WTC11 (cell line): Measurements from ENCODE around the gene SETD3. TPM values are rescaled to one million over a fixed set of nuclear protein-coding genes. Genes with fewer than 3 reads are reported as not detected.

Experiments used
- ATAC-seq: fragments of 200-7000 bp; cut with Tn5 transposase; 2 replicates; pipeline ENCODE4 v1.10.0; 2021; ENCODE audit warnings: mild to moderate bottlenecking, moderate library complexity
- CTCF ChIA-PET: fragments of 300-600 bp; sonication (Branson Sonifier 250); formaldehyde crosslinking; loops from one replicate; lab custom pipeline; 2021; ENCODE audit warnings: antibody characterized with exemption; lab: Charles Lee
- POLR2A ChIA-PET: fragments of 350-600 bp; sonication (Branson Sonifier 250); formaldehyde crosslinking; loops from one replicate; lab custom pipeline; 2021; ENCODE audit warnings: antibody characterized with exemption; lab: Charles Lee
- DNase-seq: peaks from one replicate; pipeline ENCODE4 v3.0.0; 2021; ENCODE audit warnings: low spot score
- H3K27ac Mint-ChIP-seq: 2 replicates; pipeline ENCODE4 v1.8.0; 2021; ENCODE audit warnings: mixed read lengths
- H3K27me3 Mint-ChIP-seq: 2 replicates; pipeline ENCODE4 v1.8.0; 2021; ENCODE audit warnings: low read depth, mild to moderate bottlenecking, moderate library complexity, mixed read lengths
- H3K36me3 Mint-ChIP-seq: 2 replicates; pipeline ENCODE4 v1.8.0; 2021; ENCODE audit warnings: mixed read lengths
- H3K4me1 Mint-ChIP-seq: 2 replicates; pipeline ENCODE4 v1.8.0; 2022; ENCODE audit warnings: mixed read lengths
- H3K4me3 Mint-ChIP-seq: 2 replicates; pipeline ENCODE4 v1.8.0; 2021; ENCODE audit warnings: mild to moderate bottlenecking, moderate library complexity, mixed read lengths
- H3K9me3 Mint-ChIP-seq: 2 replicates; pipeline ENCODE4 v1.8.0; 2021; ENCODE audit warnings: mixed read lengths
- AFF4 ChIP-seq: sonication (generic); formaldehyde crosslinking; IDR thresholded peaks from 2 replicates; pipeline ENCODE4 v1.8.1; 2023; ENCODE audit warnings: mild to moderate bottlenecking, missing genetic modification reagents, borderline replicate concordance
- AR ChIP-seq: fragments of 250-450 bp; sonication (Bioruptor Pico); IDR thresholded peaks from 2 replicates; pipeline ENCODE4 v1.9.0; 2021; ENCODE audit warnings: mild to moderate bottlenecking
- ERG ChIP-seq: fragments of 250-450 bp; sonication (Bioruptor Pico); IDR thresholded peaks from 2 replicates; pipeline ENCODE4 v1.8.0; 2021; ENCODE audit warnings: mild to moderate bottlenecking
- JAZF1 ChIP-seq: fragments of 250-450 bp; sonication (Bioruptor Pico); IDR thresholded peaks from 2 replicates; pipeline ENCODE4 v1.9.0; 2021; ENCODE audit warnings: moderate library complexity, mild to moderate bottlenecking, inconsistent platforms
- KAT7 ChIP-seq: sonication (generic); formaldehyde crosslinking; IDR thresholded peaks from 2 replicates; pipeline ENCODE4 v1.8.1; 2023; ENCODE audit warnings: missing genetic modification reagents, mild to moderate bottlenecking, borderline replicate concordance
- MXD4 ChIP-seq: fragments of 250-450 bp; sonication (Bioruptor Pico); IDR thresholded peaks from 2 replicates; pipeline ENCODE4 v1.8.0; 2021; ENCODE audit warnings: mild to moderate bottlenecking, moderate library complexity, borderline replicate concordance
- NFATC4 ChIP-seq: fragments of 250-450 bp; sonication (Bioruptor Pico); IDR thresholded peaks from 2 replicates; pipeline ENCODE4 v1.9.0; 2021; ENCODE audit warnings: mild to moderate bottlenecking
- NFE2L1 ChIP-seq: sonication (generic); formaldehyde crosslinking; IDR thresholded peaks from 2 replicates; pipeline ENCODE4 v1.8.1; 2023; ENCODE audit warnings: missing genetic modification reagents
- NR2C2 ChIP-seq: sonication (generic); formaldehyde crosslinking; IDR thresholded peaks from 2 replicates; pipeline ENCODE4 v1.8.0; 2022; ENCODE audit warnings: mild to moderate bottlenecking, missing genetic modification reagents
- RELA ChIP-seq: sonication (generic); formaldehyde crosslinking; IDR thresholded peaks from 2 replicates; pipeline ENCODE4 v1.8.1; 2022; ENCODE audit warnings: missing genetic modification reagents, mild to moderate bottlenecking, borderline replicate concordance
- TEAD1 ChIP-seq: sonication (generic); formaldehyde crosslinking; IDR thresholded peaks from 2 replicates; pipeline ENCODE4 v1.8.0; 2022; ENCODE audit warnings: mild to moderate bottlenecking, missing genetic modification reagents
- USF1 ChIP-seq: sonication (generic); formaldehyde crosslinking; IDR thresholded peaks from 2 replicates; pipeline ENCODE4 v1.8.0; 2022; ENCODE audit warnings: mild to moderate bottlenecking, missing genetic modification reagents
- ZBTB43 ChIP-seq: sonication (generic); formaldehyde crosslinking; IDR thresholded peaks from 2 replicates; pipeline ENCODE4 v1.8.1; 2023; ENCODE audit warnings: mild to moderate bottlenecking, missing genetic modification reagents
- ZMAT4 ChIP-seq: fragments of 250-450 bp; sonication (Bioruptor Pico); IDR thresholded peaks from 2 replicates; pipeline ENCODE4 v1.9.0; 2021; ENCODE audit warnings: mild to moderate bottlenecking
- ZNF281 ChIP-seq: sonication (generic); formaldehyde crosslinking; IDR thresholded peaks from 2 replicates; pipeline ENCODE4 v1.8.0; 2023; ENCODE audit warnings: mild to moderate bottlenecking, missing genetic modification reagents
- total RNA-seq: library from RNA; stranded (reverse); gene quantifications from 3 replicates; pipeline ENCODE4 v1.2.3, GENCODE V29; 2021

The SETD3 gene
- total RNA-seq, 1 experiment from 2014 or later = 53.1 TPM

GRCh38 chr14:99426813-99427346 lies 53.8 kb downstream of the SETD3 start:
- Mint-ChIP-seq H3K4me3 (no peak overlapping the region), H3K4me1 (peaks cover 40% of the 10 kb centered on the region), H3K9me3 (peaks cover 21% of the 10 kb centered on the region), H3K36me3 (peaks cover 28% of the 10 kb centered on the region), H3K27me3 (no peaks in the 10 kb centered on the region), H3K27ac (no peak overlapping the region)
- ATAC-seq = no peak
- TF ChIP-seq KAT7 (CRISPR knock-in tag) (no peak), RELA (no peak), AFF4 (CRISPR knock-in tag) (no peak)
- POLR2A ChIA-PET = no interaction called here
- CTCF ChIA-PET = interaction anchor here (1.1 to 2.2 kb wide), 5 partner anchors 11 to 107 kb away, joined by 3 to 7 read pairs (median 3); no protein-coding TSS in a partner anchor
- DNase-seq = no peak

GRCh38 chr14:99426265-99426664 lies 54.4 kb downstream of the SETD3 start:
- H3K9me3 Mint-ChIP-seq = peaks cover 21% of the 10 kb centered on the region
- ATAC-seq (no peak), DNase-seq (no peak)
- peaks cover 28% of the 10 kb centered on the region for H3K36me3 Mint-ChIP-seq
- ChIA-PET POLR2A (no interaction called here), CTCF (interaction anchor here (1.1 to 2.2 kb wide), 3 partner anchors 14 to 106 kb away, joined by 4 to 7 read pairs (median 4); no protein-coding TSS in a partner anchor)
- H3K27ac Mint-ChIP-seq = peak overlapping the region; percentile 43
- no peak overlapping the region for H3K4me3 Mint-ChIP-seq
- peaks cover 44% of the 10 kb centered on the region for H3K4me1 Mint-ChIP-seq
- H3K27me3 Mint-ChIP-seq = no peaks in the 10 kb centered on the region
- TF ChIP-seq NFE2L1 (CRISPR knock-in tag) (no peak), USF1 (CRISPR knock-in tag) (no peak), NFATC4 (CRISPR knock-in tag) (no peak), ZBTB43 (CRISPR knock-in tag) (no peak), JAZF1 (no peak), ERG (no peak), ZNF281 (CRISPR knock-in tag) (no peak), TEAD1 (CRISPR knock-in tag) (no peak), ZMAT4 (CRISPR knock-in tag) (no peak), AR (CRISPR knock-in tag) (no peak), NR2C2 (CRISPR knock-in tag) (no peak), MXD4 (CRISPR knock-in tag) (no peak)
